NCI-H82 treated with DMSO at 0.1 percent for 48 hours (cell line): ENCODE data around the gene MKX.

ENCODE experiments used
- DNase-seq: peaks from one replicate; lab custom pipeline; 2025; ENCODE audit not compliant: unreplicated experiment; lab: John Stamatoyannopoulos, UW

The MKX gene

DNA sequence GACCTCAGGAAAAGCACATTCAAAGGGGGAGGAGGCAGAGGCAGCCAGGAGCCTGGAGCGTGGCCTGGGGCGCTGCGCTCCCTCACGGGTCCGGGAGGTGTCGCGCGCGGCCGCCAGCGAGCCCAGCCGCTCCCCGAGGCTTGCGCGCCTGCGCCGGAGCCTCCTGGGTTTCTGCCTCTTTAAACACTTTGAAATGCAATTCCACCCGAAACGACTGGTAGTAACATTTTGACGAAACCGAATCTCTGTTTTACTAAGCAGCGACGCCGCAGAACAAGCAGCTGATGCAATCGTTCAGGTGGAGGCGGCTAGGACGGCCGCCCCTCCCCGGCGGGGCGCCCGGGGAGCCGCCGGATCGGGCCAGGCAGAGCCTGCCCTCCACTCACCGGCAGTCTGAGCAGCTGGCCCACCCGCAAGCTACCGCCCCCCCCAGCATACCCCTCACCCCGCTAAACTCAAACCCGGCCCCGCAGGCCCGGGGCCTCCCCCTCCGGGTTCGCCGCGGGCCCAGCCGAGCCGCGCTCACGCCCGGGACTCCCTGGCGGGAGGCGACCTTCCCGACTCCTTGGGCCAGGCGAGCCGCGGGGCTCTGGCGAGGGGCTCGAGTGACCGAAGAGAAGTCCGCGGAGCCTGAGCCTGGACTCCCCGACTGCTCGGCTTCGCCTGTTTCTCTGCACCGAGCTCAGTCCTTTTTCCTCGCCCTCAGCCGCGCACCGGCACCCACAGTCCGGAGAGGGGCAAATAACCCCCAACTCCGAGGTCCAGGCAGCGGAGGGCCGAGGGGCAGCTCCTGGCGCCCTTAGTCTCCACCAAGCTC is 3.2 kb downstream of the MKX start:
- peak; percentile 7 for DNase-seq

- no peak for DNase-seq
Measured at GRCh38 chr10:27741173-27742091, 4.2 kb downstream of the MKX start.

DNA sequence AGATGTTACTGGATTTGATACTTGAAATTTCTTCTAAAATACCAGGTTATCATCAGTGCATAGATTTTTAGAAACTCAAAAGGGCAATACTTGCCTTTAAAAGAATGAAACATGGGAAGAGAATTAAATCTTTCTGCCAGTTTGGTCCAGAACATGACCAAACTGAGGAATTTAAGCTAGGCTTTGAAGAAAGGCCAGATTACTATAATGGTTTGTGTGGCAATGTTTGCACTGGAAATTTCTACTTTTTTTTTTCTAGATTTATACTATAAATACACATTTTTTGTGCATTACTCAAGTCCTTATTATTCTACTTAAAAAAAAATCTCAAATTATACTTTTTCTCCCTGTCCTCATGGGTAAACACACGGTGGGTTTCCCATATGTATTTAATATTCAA is 9.2 kb downstream of the MKX start:
- no peak for DNase-seq

DNA sequence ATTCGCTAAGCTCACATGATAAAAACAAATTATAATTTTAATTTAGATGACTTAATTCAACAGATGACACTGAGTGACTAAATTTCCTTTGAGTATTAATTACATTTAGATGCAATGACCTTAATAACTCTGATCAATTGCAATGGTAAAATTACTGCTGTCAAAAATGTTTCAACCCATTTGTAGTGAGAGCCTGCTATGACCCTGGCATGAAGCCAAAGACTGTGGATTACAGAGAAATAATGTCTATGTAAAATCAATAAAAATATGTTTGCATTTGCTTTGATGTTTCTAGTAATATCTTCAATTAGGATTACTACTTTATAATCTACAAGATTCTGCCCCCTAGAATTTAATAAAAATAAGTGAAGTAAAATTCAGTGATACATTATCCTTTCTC is 15.6 kb downstream of the MKX start:
- DNase-seq, result no peak

GRCh38 chr10:27728338-27728737 is 17.3 kb downstream of the MKX start:
- DNase-seq, result no peak

- no peak for DNase-seq
Measured at GRCh38 chr10:27724287-27724686, 21.3 kb downstream of the MKX start.

DNA sequence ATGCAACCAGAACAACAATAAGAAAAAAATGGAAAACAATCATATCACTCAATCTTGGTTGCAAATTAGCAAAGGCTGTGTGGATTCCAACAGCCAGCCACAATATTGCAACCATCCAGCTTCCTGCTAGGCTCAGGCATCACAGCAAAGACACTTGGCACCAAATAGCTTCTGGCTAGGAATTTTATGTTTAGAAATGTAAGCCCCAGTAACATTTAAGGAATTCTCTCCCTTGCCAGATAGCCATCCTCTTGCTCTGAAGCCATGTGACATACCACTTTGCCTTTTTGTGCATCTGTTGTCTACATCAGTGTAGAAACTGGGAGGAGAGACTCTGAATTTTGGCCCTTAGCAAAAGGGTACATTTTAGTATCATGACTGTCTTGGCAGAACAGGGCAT is 22.2 kb downstream of the MKX start:
- no peak for DNase-seq

DNA sequence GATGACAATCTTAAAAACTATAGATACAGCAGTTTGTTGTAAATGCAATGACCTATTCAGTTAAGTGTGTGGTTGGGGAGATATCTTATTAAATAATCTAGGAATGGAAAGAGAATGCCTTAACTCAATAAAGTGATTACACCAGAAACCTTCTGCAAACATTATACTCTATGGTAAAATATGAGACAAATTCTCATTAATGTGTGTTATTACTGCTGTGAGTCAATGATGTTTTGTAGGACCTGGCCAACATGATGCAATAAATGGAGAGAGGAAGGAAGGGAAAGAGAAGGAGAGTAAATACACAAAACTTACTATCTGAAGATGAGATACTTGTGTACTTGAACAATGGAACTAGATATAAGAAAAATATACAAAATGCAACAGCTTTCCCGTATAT is 25.1 kb downstream of the MKX start:
- no peak for DNase-seq

GRCh38 chr10:27719052-27719451 is 26.6 kb downstream of the MKX start:
- DNase-seq, result no peak

DNA sequence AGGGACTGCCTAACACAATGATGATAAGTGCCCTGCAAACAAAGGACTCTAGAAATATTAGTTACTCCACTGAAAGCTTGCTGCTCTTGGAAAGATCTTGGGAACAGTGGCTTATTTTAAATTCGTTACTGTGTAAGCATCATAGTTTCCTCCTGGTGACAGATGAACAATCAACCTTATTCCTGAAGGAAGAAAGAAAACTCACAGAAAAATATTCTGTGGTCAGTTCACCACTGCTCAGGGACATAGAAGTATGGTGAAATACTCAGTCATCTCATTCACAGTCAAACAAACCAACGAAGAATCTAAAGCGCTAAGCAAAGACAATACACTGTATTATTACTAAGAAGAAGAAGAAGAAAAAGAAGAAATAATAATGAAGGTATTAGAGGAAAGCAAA is 27.8 kb downstream of the MKX start:
- DNase-seq, result no peak

DNA sequence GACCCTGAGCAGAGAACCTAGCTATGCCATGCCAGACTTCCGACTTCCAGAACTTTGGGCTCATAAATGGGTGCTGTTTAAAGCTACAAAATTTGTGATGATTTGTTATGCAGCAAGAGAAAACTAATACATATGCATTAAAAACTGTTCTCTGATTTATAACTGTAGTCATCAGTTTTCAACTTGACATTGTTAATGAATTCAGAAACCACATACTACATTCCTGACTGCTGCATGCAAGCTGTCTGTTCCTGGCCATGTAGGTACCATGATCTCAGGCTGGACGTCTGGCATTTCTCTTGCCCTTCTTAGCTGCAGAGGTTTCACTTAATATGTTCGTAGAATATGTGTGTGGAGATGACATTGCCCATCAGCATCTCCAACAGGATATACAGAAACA is 28.4 kb downstream of the MKX start:
- no peak for DNase-seq

DNA sequence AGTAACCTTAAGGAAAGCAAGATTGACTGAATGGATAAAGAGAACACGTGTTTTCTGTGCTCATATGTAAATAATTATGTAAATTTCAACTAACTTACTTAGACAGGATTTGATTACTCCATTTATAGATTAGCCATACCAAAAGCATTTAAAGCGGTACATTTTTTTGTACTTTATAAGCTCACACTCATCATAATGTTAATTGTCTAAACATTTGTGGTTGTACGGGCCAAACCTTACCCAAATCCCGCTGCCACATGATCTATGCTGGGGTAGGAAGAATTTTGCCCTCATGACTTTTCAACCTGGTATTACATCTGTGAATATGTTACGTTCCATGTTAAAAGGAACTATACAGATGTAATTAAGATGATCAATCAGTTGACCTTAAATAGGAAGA is 29.1 kb downstream of the MKX start:
- no peak for DNase-seq

GRCh38 chr10:27715505-27715904 is 30.1 kb downstream of the MKX start:
- peak; percentile 47 for DNase-seq

DNA sequence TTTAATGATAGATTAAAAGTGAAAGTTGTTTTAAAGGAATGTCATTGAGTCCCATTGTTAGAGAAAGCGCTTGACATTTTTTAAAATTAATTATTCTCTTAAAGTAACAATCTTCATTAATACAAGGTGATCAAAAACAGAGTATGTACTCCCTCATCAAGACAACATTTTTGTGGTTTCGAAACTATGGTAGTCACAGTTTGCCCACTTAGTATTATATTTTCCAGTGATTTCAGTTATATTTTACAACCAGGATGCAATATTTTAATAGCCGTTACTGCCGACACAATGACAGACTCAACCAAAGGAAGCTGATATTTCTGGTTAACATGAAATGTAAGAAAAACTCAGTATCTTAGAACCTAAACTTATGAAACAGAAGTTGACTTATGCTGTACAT is 31.3 kb downstream of the MKX start:
- no peak for DNase-seq

DNA sequence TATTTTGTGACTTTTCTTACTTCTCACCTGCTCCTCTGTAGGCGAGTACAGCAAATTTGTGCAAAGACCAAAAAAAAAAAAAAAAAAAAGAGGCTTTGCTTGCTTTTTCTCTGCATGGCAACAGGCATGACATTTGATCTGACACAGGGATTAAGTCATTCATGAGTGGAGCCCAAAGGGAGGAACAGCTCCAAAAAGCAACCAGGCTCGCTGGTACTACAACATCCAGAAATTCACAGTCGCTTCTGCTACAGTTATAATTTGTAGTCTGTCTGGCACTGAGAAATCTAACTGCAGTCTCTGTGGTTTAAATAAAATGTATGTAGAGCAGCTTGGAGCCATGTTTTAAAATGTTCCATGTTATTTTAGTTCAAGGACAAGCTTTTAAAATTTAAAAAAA is 31.7 kb downstream of the MKX start:
- no peak for DNase-seq

GRCh38 chr10:27710014-27710413 is 35.6 kb downstream of the MKX start:
- no peak for DNase-seq

DNA sequence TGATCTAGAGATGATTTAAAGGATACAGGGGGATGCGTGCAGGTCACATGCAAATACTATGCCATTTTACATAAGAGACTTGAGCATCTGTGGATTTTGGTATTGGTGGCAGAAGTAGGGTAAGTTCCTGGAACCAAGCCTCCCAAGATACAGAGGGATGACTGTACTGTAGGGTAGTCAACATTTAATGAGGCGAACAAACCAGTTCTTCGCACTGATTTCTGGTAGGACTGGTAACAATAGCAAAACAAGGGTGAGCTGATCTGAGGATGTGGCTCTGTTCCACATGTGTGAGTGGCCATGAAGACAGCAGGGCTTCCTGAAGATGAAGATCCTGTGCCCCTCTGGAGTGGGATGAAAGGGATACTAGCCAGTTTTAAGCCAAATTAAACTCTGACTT is 36.3 kb downstream of the MKX start:
- no peak for DNase-seq

GRCh38 chr10:27701938-27702537 is 43.6 kb downstream of the MKX start:
- DNase-seq, result no peak

- no peak for DNase-seq
Measured at GRCh38 chr10:27699776-27700175, 45.8 kb downstream of the MKX start.

DNA sequence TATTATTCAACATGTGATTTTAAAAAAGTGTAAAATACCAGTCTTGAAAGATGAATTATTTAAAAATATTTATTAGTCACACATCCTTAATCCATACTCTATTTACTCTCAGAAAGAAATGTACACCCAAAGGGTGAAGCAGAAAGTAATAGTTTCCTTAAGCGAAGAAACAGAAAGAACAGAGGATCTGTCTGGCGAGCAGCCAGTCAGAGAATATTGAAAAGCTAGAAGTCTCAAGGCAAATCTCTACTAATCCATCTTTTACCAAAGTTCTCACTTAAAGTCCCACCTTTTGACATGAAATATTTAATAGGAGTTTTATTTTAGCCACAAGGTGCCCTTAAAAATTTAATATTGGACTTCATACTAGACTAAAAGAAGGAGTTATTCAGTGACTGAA is 46.7 kb downstream of the MKX start:
- no peak for DNase-seq

DNA sequence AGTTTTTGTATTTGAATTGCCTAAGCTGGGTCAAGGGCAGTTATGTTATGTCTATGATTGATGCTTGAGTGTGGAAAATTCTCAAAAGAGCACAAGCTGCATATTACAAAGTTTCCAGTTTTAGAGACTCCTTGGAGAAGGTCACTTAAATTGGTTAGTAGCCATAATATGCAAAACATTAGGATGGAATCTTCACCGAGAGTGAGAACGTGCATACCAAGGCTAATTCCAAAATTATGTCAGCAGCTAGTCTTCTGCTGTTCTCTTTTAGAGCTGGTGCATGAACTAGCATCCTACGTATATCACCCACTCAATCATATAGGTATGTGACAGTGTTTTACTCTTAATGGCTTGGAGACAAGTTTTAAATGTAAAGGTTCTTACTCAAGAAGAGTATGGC is 49.2 kb downstream of the MKX start:
- DNase-seq, result no peak

- no peak for DNase-seq
Measured at GRCh38 chr10:27695706-27696105, 49.9 kb downstream of the MKX start.
